ENCODE measurements around the gene JHY. TPM values are rescaled to one million over a fixed set of nuclear protein-coding genes. Genes with fewer than 3 reads are reported as not detected.

Gene JHY
- total RNA-seq, 1 donor from 2014 or later: 3.4 TPM

DNA sequence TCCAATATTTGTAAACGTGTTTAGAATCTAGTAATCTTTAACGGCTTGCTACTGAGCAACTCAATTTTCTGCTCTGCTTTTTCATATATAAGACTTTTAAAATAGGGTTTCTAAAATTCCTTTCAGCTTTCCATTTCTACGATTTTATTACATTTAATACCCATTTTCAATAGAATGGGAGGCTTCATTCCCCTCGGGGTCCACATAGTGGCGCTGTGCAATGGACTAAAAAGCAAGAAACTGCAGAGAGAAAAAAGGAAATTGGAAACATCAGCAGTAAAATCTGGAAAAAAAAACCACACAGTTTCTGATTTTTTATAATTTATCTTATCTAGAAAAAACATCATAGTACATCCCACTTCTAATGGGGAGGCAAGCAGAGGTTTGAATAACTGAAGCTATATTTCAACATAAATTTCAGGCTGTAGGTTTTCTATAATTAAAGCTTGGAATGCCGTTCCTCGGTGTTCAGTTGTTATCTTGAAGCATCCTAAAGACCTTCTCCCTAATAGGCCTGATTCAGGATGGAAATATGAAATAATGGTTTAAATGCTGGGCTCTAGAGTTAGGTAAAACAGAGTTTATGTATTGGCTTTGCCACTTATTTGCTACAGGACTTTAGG, 18.7 kb upstream of the JHY start:
- Histone ChIP-seq H3K27me3 (ENCODE audit: control insufficient read depth, insufficient read depth, low read length) (no peaks in the 10 kb centered on the region), H3K36me3 (ENCODE audit: control insufficient read depth, insufficient read depth, low read length) (no peaks in the 10 kb centered on the region), H3K4me3 (ENCODE audit: low read depth, low read length) (no peak overlapping the region)
- no peak for DNase-seq (ENCODE audit: low read depth)
- TF ChIP-seq, protein P1, sequence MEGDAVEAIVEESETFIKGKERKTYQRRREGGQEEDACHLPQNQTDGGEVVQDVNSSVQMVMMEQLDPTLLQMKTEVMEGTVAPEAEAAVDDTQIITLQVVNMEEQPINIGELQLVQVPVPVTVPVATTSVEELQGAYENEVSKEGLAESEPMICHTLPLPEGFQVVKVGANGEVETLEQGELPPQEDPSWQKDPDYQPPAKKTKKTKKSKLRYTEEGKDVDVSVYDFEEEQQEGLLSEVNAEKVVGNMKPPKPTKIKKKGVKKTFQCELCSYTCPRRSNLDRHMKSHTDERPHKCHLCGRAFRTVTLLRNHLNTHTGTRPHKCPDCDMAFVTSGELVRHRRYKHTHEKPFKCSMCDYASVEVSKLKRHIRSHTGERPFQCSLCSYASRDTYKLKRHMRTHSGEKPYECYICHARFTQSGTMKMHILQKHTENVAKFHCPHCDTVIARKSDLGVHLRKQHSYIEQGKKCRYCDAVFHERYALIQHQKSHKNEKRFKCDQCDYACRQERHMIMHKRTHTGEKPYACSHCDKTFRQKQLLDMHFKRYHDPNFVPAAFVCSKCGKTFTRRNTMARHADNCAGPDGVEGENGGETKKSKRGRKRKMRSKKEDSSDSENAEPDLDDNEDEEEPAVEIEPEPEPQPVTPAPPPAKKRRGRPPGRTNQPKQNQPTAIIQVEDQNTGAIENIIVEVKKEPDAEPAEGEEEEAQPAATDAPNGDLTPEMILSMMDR (IDR thresholded peaks at IDR 0.05; ENCODE audit: insufficient read depth, low read length, poor library complexity, severe bottlenecking): peak; percentile 90

DNA sequence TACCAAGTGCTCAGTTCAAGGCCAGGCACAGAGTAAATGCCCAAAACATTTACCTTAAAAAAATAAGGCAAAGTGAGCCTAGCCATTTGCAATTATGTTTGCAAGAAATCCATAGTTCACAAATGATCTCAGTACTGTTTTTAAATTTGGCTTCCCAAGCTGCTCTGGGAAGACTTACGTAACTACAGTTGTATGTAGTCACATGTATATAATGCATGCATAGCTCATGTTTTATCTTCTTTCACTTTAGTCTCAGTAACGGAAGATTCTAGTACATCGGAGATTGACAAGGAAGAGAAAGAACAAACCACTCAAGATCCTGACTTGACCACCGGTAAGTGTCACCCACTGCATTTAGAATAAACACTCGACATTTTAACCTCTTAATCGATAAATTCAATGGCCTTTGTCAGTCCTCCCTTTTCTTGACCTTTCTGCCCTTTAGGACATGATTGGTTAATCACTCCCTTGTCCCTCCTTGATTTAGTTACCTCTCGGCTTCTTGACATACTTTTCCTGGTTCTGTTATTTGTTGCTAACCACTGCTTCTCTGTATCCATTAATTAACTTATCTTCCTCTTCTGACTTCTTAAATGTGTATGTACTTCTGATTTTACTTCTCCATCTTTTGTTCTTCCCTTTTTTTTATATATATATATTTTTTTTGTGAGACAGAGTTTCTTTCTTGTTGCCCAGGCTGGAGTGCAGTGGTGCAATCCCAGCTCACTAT, 18.0 kb upstream of the JHY start:
- Histone ChIP-seq H3K36me3 (ENCODE audit: control insufficient read depth, insufficient read depth, low read length) (no peaks in the 10 kb centered on the region), H3K4me3 (ENCODE audit: low read depth, low read length) (no peak overlapping the region), H3K27me3 (ENCODE audit: control insufficient read depth, insufficient read depth, low read length) (no peaks in the 10 kb centered on the region)
- DNase-seq (ENCODE audit: low read depth): no peak
- TF ChIP-seq, protein P1 (IDR thresholded peaks at IDR 0.05; ENCODE audit: insufficient read depth, low read length, poor library complexity, severe bottlenecking): no peak

DNA sequence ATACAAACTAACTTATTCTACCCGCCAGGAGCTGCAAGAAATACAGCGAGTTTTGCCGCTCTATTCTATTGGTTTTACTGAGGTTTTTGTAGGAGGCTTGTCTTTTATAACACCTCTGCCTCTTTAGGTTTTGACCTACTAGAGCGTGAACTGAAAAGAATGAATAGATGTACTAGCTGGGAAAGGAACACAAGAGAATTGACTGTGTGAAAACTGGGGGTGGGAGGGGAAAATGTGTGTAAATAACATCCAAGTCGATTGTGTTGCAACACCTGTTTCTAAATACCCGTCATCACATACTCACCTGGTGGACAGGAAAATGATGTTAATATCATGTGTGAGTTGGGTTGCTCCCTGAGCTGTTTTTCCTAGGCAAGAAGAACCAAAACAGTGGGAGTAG, 12.9 kb upstream of the JHY start:
- no peak overlapping the region for H3K4me3 ChIP-seq (ENCODE audit: low read depth, low read length)
- no peaks in the 10 kb centered on the region for H3K36me3 ChIP-seq (ENCODE audit: control insufficient read depth, insufficient read depth, low read length)
- DNase-seq (ENCODE audit: low read depth): no peak
- TF ChIP-seq, protein P1 (IDR thresholded peaks at IDR 0.05; ENCODE audit: insufficient read depth, low read length, poor library complexity, severe bottlenecking): no peak
- H3K27me3 ChIP-seq (ENCODE audit: control insufficient read depth, insufficient read depth, low read length): no peaks in the 10 kb centered on the region

DNA sequence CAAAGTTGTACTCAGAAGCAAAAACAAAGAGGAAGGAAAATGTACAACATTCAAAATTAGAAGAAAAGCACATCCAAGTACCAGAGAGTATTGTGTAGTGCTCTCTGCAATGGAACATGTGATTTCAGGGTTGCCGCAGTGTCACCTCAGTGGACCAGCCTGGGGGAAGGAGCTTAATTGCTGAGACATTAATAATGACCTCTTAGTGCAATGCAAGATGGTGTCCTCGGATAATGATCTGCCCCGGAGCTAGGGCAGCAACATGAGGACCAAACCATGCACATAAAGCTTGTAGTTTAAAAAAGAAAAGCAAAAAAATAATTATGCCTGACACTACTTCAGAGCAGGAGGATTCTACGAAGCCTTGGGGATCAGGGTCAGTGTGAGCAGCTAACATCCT, 11.3 kb upstream of the JHY start:
- Histone ChIP-seq H3K36me3 (ENCODE audit: control insufficient read depth, insufficient read depth, low read length) (no peaks in the 10 kb centered on the region), H3K4me3 (ENCODE audit: low read depth, low read length) (no peak overlapping the region), H3K27me3 (ENCODE audit: control insufficient read depth, insufficient read depth, low read length) (no peaks in the 10 kb centered on the region)
- TF ChIP-seq, protein P1 (IDR thresholded peaks at IDR 0.05; ENCODE audit: insufficient read depth, low read length, poor library complexity, severe bottlenecking): no peak
- DNase-seq (ENCODE audit: low read depth): no peak

DNA sequence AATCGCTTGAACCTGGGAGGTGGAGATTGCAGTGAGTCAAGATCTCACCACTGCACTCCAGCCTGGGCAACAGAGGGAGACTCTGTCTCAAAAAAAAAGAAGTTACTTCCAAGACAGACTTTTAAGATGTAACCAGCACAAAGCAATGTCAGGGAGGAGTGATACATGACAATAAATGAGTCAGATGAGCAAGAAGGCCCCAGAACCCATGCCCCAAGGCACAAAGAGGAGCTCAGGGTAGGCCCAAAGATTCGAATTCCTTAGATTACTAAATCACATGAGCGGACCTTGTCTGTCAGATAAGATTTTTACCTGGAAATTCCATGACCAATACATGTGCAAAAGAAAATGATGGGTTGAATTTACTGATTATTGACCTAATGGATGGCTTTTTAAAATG, 10.5 kb upstream of the JHY start:
- TF ChIP-seq, protein P1 (IDR thresholded peaks at IDR 0.05; ENCODE audit: insufficient read depth, low read length, poor library complexity, severe bottlenecking): no peak
- H3K36me3 ChIP-seq (ENCODE audit: control insufficient read depth, insufficient read depth, low read length): no peaks in the 10 kb centered on the region
- no peaks in the 10 kb centered on the region for H3K27me3 ChIP-seq (ENCODE audit: control insufficient read depth, insufficient read depth, low read length)
- DNase-seq (ENCODE audit: low read depth): no peak
- no peak overlapping the region for H3K4me3 ChIP-seq (ENCODE audit: low read depth, low read length)

Data from kidney epithelial cell (primary cell).